ENCODE results near the gene FGD2. TPM values are rescaled to one million over a fixed set of nuclear protein-coding genes. Genes with fewer than 3 reads are reported as not detected.

The FGD2 gene
- total and polyA plus RNA-seq, 2 donors (not counting 1 experiment from before 2014, with no cell fraction given), result 352 to 682 TPM

DNA sequence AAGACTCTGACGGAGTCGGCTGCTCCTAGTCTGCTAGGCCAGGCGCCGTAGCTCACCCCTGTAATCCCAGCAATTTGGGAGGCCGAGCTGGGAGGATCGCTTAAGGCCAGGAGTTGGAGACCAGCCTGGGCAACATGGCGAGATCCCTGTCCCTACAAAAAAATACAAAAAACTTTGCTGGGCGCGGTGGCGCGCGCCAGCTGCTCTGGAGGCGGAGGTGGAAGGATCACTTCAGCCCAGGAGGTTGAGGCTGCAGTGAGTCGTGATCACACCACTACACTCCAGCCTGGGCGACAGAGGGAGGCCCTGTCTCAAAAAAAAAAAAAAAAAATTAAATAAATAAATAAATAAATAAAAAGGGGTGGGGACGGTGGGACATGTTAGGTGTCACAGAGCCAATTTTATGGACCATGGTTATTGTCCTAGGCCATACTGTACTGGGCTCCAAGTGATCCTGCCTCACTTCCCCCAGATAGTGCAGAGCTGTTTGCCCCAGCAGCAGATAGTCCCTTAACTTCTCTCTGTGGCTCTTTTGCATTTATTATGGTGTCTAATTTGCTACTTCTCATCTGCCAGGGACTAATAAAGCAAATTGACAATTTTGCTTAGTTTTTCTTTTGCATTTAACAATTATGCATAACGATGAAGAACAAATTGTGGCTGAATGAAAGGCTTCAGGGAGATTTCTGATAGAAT is 45.8 kb upstream of the FGD2 start:
- ChIA-PET POLR2A (no interaction called here), CTCF (no interaction called here)
- peaks cover 34 to 45% of the 10 kb centered on the region in 2 donors for H3K4me1 ChIP-seq (ENCODE audit: control insufficient read depth in 2 of 2, insufficient read depth in 2 of 2, low read length in 2 of 2)
- no peak overlapping the region for H2AFZ ChIP-seq (ENCODE audit: insufficient read depth, low read depth, low read length, poor library complexity, severe bottlenecking)
- Mint-ChIP-seq H3K27ac (no peak overlapping the region), H3K4me1 (peaks cover 50% of the 10 kb centered on the region), H3K9me3 (ENCODE audit: insufficient read depth) (no peaks in the 10 kb centered on the region), H3K4me3 (no peak overlapping the region), H3K27me3 (no peaks in the 10 kb centered on the region)
- no peaks in the 10 kb centered on the region for H3K27me3 ChIP-seq (replicated peaks in 1 of 4; ENCODE audit: control extremely low read depth in 1 of 4, control insufficient read depth in 3 of 4, insufficient read depth in 4 of 4, low read length in 3 of 4)
- no peaks in the 10 kb centered on the region for H3K9me3 ChIP-seq (ENCODE audit: control extremely low read depth in 1 of 3, control insufficient read depth in 2 of 3, insufficient read depth in 1 of 3, low read length in 2 of 3)
- H3K4me2 ChIP-seq (replicated peaks; ENCODE audit: low read depth, low read length, poor library complexity, severe bottlenecking), result no peak overlapping the region
- intact Hi-C loops (cut with micrococcal nuclease), result no loop called here
- WGBS (ENCODE audit: insufficient coverage), result 95% methylated on average over 14 of the region's 17 CpGs
- H3K36me3 ChIP-seq (replicated peaks in 1 of 2; ENCODE audit: control extremely low read depth in 1 of 2, control insufficient read depth in 1 of 2, extremely low read depth in 1 of 2, insufficient read depth in 2 of 2, low read length in 1 of 2), result no peaks in the 10 kb centered on the region
- H3K9ac ChIP-seq (ENCODE audit: low read length), result no peak overlapping the region
- no peak for TF ChIP-seq EZH2 (IDR thresholded peaks at IDR 0.05; ENCODE audit: borderline replicate concordance, insufficient read depth, low read depth, low read length, poor library complexity, severe bottlenecking)
- TF ChIP-seq, protein P1, sequence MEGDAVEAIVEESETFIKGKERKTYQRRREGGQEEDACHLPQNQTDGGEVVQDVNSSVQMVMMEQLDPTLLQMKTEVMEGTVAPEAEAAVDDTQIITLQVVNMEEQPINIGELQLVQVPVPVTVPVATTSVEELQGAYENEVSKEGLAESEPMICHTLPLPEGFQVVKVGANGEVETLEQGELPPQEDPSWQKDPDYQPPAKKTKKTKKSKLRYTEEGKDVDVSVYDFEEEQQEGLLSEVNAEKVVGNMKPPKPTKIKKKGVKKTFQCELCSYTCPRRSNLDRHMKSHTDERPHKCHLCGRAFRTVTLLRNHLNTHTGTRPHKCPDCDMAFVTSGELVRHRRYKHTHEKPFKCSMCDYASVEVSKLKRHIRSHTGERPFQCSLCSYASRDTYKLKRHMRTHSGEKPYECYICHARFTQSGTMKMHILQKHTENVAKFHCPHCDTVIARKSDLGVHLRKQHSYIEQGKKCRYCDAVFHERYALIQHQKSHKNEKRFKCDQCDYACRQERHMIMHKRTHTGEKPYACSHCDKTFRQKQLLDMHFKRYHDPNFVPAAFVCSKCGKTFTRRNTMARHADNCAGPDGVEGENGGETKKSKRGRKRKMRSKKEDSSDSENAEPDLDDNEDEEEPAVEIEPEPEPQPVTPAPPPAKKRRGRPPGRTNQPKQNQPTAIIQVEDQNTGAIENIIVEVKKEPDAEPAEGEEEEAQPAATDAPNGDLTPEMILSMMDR (IDR thresholded peaks at IDR 0.05), result no peak
- no peaks in the 10 kb centered on the region for H3K79me2 ChIP-seq (ENCODE audit: control insufficient read depth, insufficient read depth, low read length)
- H4K20me1 ChIP-seq (ENCODE audit: control insufficient read depth, insufficient read depth, low read length, poor library complexity, severe bottlenecking), result no peaks in the 10 kb centered on the region
- DNase-seq, result no peak
- no peak for ATAC-seq (ENCODE audit: low read depth)
- H3K4me3 ChIP-seq (ENCODE audit: control extremely low read depth in 1 of 5, extremely low read depth in 1 of 5, insufficient read depth in 1 of 5, low read depth in 2 of 5, low read length in 4 of 5), result no peak overlapping the region
- no peak overlapping the region for H3K27ac ChIP-seq (ENCODE audit: low read length in 2 of 2)
